Activated CD4-positive, alpha-beta T cell treated with anti-CD3 and anti-CD28 coated beads for 36 hours (primary cell): ENCODE results near the gene LUZP2. TPM values are rescaled to one million over a fixed set of nuclear protein-coding genes. Genes with fewer than 3 reads are reported as not detected.

Experiments
- ATAC-seq: fragments of 200-7000 bp; cut with Tn5 transposase; one replicate; pipeline ENCODE4 v1.10.0; 2021; ENCODE audit warnings: mild to moderate bottlenecking, moderate library complexity
- CTCF ChIA-PET: fragments of 350-600 bp; sonication (Branson Sonifier 250); formaldehyde crosslinking; loops from one replicate; lab custom pipeline; 2021; ENCODE audit warnings: antibody characterized with exemption; lab: Charles Lee
- POLR2A ChIA-PET: fragments of 350-600 bp; sonication (Branson Sonifier 250); formaldehyde crosslinking; loops from one replicate; lab custom pipeline; 2021; ENCODE audit warnings: antibody characterized with exemption, inconsistent platforms; lab: Charles Lee
- DNase-seq: peaks from one replicate; pipeline ENCODE4 v3.0.0-alpha.2; 2020
- H3K27ac Mint-ChIP-seq: one replicate; pipeline ENCODE4 v1.8.0; 2021; ENCODE audit warnings: mixed read lengths
- H3K27me3 Mint-ChIP-seq: one replicate; pipeline ENCODE4 v1.8.0; 2021; ENCODE audit warnings: mixed read lengths
- H3K36me3 Mint-ChIP-seq: one replicate; pipeline ENCODE4 v1.8.0; 2021; ENCODE audit warnings: low read depth, mixed read lengths
- H3K4me1 Mint-ChIP-seq: one replicate; pipeline ENCODE4 v1.8.0; 2021; ENCODE audit warnings: mixed read lengths
- H3K4me3 Mint-ChIP-seq: one replicate; pipeline ENCODE4 v1.8.0; 2021; ENCODE audit warnings: mild to moderate bottlenecking, moderate library complexity, mixed read lengths
- H3K9me3 Mint-ChIP-seq: one replicate; pipeline ENCODE4 v1.8.0; 2021; ENCODE audit warnings: low read depth, mixed read lengths
- intact Hi-C, 2 experiments: fragments of 100-400 bp; cut with DNase I in 1 of 2; cut with micrococcal nuclease in 1 of 2; formaldehyde crosslinking; loops; one replicate each; pipeline versions ENCODE4 v1.14.2 to v1.15.1; 2022 to 2024; cut with DNase I, micrococcal nuclease
- total RNA-seq, 2 experiments: library from RNA; stranded (reverse); gene quantifications; one replicate each; pipeline ENCODE4 v1.2.3, GENCODE V29; 2021

LUZP2 gene
- total RNA-seq, 2 experiments from 2014 or later: not detected

GRCh38 chr11:24609192-24610119 lies 112.6 kb downstream of the LUZP2 start:
- intact Hi-C loops: no loop called here
- H3K36me3 Mint-ChIP-seq: no peaks in the 10 kb centered on the region
- ChIA-PET POLR2A (no interaction called here), CTCF (no interaction called here)
- no peaks in the 10 kb centered on the region for H3K4me1 Mint-ChIP-seq
- DNase-seq (no peak), ATAC-seq (no peak)
- H3K4me3 Mint-ChIP-seq: no peak overlapping the region
- H3K27ac Mint-ChIP-seq: no peak overlapping the region
- no peaks in the 10 kb centered on the region for H3K27me3 Mint-ChIP-seq
- peaks cover 9% of the 10 kb centered on the region for H3K9me3 Mint-ChIP-seq

GRCh38 chr11:24615451-24616160 lies 118.8 kb downstream of the LUZP2 start:
- Mint-ChIP-seq H3K27ac (no peak overlapping the region), H3K9me3 (peaks cover 8% of the 10 kb centered on the region), H3K36me3 (no peaks in the 10 kb centered on the region), H3K4me3 (no peak overlapping the region), H3K27me3 (no peaks in the 10 kb centered on the region), H3K4me1 (no peaks in the 10 kb centered on the region)
- DNase-seq (no peak), ATAC-seq (no peak)
- CTCF ChIA-PET: no interaction called here
- intact Hi-C loops: no loop called here
- POLR2A ChIA-PET: interaction anchor here (0.6 kb wide), 1 partner anchor 246 kb away, joined by 4 read pairs; no protein-coding TSS in a partner anchor

GRCh38 chr11:24617856-24618255 lies 121.0 kb downstream of the LUZP2 start:
- POLR2A ChIA-PET: no interaction called here
- CTCF ChIA-PET: no interaction called here
- Mint-ChIP-seq H3K9me3 (peaks cover 2% of the 10 kb centered on the region), H3K36me3 (no peaks in the 10 kb centered on the region), H3K4me3 (no peak overlapping the region), H3K27ac (no peak overlapping the region), H3K4me1 (no peaks in the 10 kb centered on the region), H3K27me3 (no peaks in the 10 kb centered on the region)
- DNase-seq (no peak), ATAC-seq (no peak)
- intact Hi-C loops: no loop called here

GRCh38 chr11:24619900-24620299 lies 123.0 kb downstream of the LUZP2 start:
- intact Hi-C loops: no loop called here
- Mint-ChIP-seq H3K4me3 (no peak overlapping the region), H3K36me3 (no peaks in the 10 kb centered on the region), H3K4me1 (no peaks in the 10 kb centered on the region), H3K27me3 (no peaks in the 10 kb centered on the region), H3K27ac (no peak overlapping the region), H3K9me3 (peaks cover 2% of the 10 kb centered on the region)
- no peak for ATAC-seq
- DNase-seq: no peak
- ChIA-PET POLR2A (no interaction called here), CTCF (interaction anchor here (1.2 kb wide), 1 partner anchor 11 kb away, joined by 3 read pairs; no protein-coding TSS in a partner anchor)

GRCh38 chr11:24622262-24622661 lies 125.4 kb downstream of the LUZP2 start:
- Mint-ChIP-seq H3K27ac (no peak overlapping the region), H3K27me3 (no peaks in the 10 kb centered on the region), H3K4me1 (no peaks in the 10 kb centered on the region), H3K4me3 (no peak overlapping the region), H3K9me3 (peaks cover 2% of the 10 kb centered on the region), H3K36me3 (no peaks in the 10 kb centered on the region)
- ATAC-seq (no peak), DNase-seq (no peak)
- POLR2A ChIA-PET: no interaction called here
- CTCF ChIA-PET: no interaction called here
- intact Hi-C loops: no loop called here

GRCh38 chr11:24623121-24623520 lies 126.3 kb downstream of the LUZP2 start:
- POLR2A ChIA-PET: no interaction called here
- no peaks in the 10 kb centered on the region for H3K36me3 Mint-ChIP-seq
- ATAC-seq: no peak

GRCh38 chr11:24624432-24624831 lies 127.6 kb downstream of the LUZP2 start:
- ATAC-seq: no peak
- H3K27ac Mint-ChIP-seq: no peak overlapping the region
- H3K27me3 Mint-ChIP-seq: no peaks in the 10 kb centered on the region
- ChIA-PET POLR2A (no interaction called here), CTCF (no interaction called here)
- intact Hi-C loops: no loop called here
- H3K9me3 Mint-ChIP-seq: peaks cover 2% of the 10 kb centered on the region
- DNase-seq: no peak
- H3K4me1 Mint-ChIP-seq: no peaks in the 10 kb centered on the region
- no peak overlapping the region for H3K4me3 Mint-ChIP-seq
- H3K36me3 Mint-ChIP-seq: no peaks in the 10 kb centered on the region

More at GRCh38 chr11:24623121-24623520, 126.3 kb downstream of the LUZP2 start:
- CTCF ChIA-PET: interaction anchor here (0.7 kb wide), 1 partner anchor 1509 kb away, joined by 3 read pairs; no protein-coding TSS in a partner anchor
- Mint-ChIP-seq H3K4me1 (no peaks in the 10 kb centered on the region), H3K27me3 (no peaks in the 10 kb centered on the region), H3K27ac (no peak overlapping the region), H3K9me3 (peaks cover 2% of the 10 kb centered on the region), H3K4me3 (no peak overlapping the region)
- intact Hi-C loops: no loop called here
- no peak for DNase-seq

- Mint-ChIP-seq H3K4me3 (no peak overlapping the region), H3K9me3 (peaks cover 5% of the 10 kb centered on the region), H3K27ac (no peak overlapping the region), H3K4me1 (no peaks in the 10 kb centered on the region), H3K36me3 (no peaks in the 10 kb centered on the region), H3K27me3 (no peaks in the 10 kb centered on the region)
- CTCF ChIA-PET: no interaction called here
- intact Hi-C loops: no loop called here
- POLR2A ChIA-PET: no interaction called here
- DNase-seq (no peak), ATAC-seq (no peak)
Measured at GRCh38 chr11:24625975-24626374, 129.1 kb downstream of the LUZP2 start.

- H3K9me3 Mint-ChIP-seq: peaks cover 5% of the 10 kb centered on the region
- H3K4me1 Mint-ChIP-seq: no peaks in the 10 kb centered on the region
- H3K4me3 Mint-ChIP-seq: no peak overlapping the region
- CTCF ChIA-PET: no interaction called here
- H3K27ac Mint-ChIP-seq: no peak overlapping the region
- H3K27me3 Mint-ChIP-seq: no peaks in the 10 kb centered on the region
- POLR2A ChIA-PET: no interaction called here
- no peak for ATAC-seq
- H3K36me3 Mint-ChIP-seq: no peaks in the 10 kb centered on the region
- no peak for DNase-seq
- intact Hi-C loops: no loop called here
Measured at GRCh38 chr11:24628224-24628776, 131.4 kb downstream of the LUZP2 start.

- H3K36me3 Mint-ChIP-seq: no peaks in the 10 kb centered on the region
- no peak for DNase-seq
- H3K9me3 Mint-ChIP-seq: peaks cover 4% of the 10 kb centered on the region
- no peaks in the 10 kb centered on the region for H3K27me3 Mint-ChIP-seq
- no peak overlapping the region for H3K4me3 Mint-ChIP-seq
- POLR2A ChIA-PET: no interaction called here
- H3K27ac Mint-ChIP-seq: no peak overlapping the region
- CTCF ChIA-PET: no interaction called here
- H3K4me1 Mint-ChIP-seq: no peaks in the 10 kb centered on the region
- intact Hi-C loops: loop anchor here in 1 of 2 experiments (1.0 kb wide), 1 partner anchor 9 kb away; no protein-coding TSS in a partner anchor
- no peak for ATAC-seq
Measured at GRCh38 chr11:24634606-24635160, 137.8 kb downstream of the LUZP2 start.

GRCh38 chr11:24635588-24636290 lies 138.9 kb downstream of the LUZP2 start:
- Mint-ChIP-seq H3K27me3 (no peaks in the 10 kb centered on the region), H3K9me3 (peaks cover 7% of the 10 kb centered on the region), H3K27ac (no peak overlapping the region), H3K4me1 (no peaks in the 10 kb centered on the region), H3K36me3 (no peaks in the 10 kb centered on the region), H3K4me3 (no peak overlapping the region)
- ATAC-seq (no peak), DNase-seq (no peak)
- ChIA-PET CTCF (no interaction called here), POLR2A (no interaction called here)
- intact Hi-C loops: loop anchor here in 1 of 2 experiments (1.0 kb wide), 1 partner anchor 9 kb away; no protein-coding TSS in a partner anchor
